Suppressor macrophage treated with lipopolysaccharide for 4 hours (primary cell): Measurements from ENCODE around the gene FBXW9.
"Not testable (repeated sequence)": the region's sequence is repeated elsewhere in the genome, so short reads cannot be mapped to it uniquely, and the experiment has no call there.

Experiments
- DNase-seq: peaks from one replicate; pipeline ENCODE4 v3.0.0-alpha.2; 2020

FBXW9 gene

GRCh38 chr19:12715102-12715501 is 18.7 kb upstream of the FBXW9 start:
- DNase-seq, result no peak

GRCh38 chr19:12713304-12713703 is 16.9 kb upstream of the FBXW9 start:
- DNase-seq, result not testable (repeated sequence)

DNA sequence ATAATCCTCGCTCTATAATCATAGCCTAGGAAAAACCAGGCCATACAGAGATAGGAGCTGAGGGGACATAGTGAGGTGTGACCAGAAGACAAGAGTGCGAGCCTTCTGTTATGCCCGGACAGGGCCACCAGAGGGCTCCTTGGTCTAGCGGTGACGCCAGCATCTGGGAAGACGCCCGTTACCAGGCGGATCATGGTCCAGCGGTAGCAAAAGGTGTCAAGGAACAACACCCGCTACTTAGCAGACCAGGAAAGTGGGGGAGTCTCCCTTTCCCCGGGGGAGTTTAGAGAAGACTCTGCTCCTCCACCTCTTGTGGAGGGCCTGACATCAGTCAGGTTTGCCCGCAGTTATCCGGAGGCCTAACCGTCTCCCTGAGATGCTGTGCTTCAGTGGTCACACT is 15.6 kb upstream of the FBXW9 start:
- not testable (repeated sequence) for DNase-seq

DNA sequence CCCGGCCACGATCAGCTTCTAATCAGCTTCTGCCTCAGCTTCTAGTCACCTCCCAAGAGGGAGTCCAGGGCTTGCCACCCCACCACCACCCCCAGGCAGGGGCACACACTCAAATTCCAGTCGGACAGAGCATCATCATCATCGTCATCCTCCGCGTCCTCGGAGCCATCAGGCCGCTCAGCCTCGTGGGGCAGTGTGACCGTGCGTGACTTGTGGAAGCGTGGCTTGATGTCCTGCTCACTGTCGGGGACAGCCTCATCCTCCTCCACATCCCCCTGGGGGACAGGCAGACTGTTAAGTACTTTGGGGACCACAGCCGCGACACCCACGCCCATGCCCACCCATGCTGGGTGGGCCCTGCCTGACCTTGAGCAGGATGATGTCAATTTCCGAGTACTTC is 14.8 kb upstream of the FBXW9 start:
- DNase-seq, result no peak

- DNase-seq, result no peak
Measured at GRCh38 chr19:12708641-12709040, 12.2 kb upstream of the FBXW9 start.

GRCh38 chr19:12706332-12706718 is 9.9 kb upstream of the FBXW9 start:
- DNase-seq, result no peak

DNA sequence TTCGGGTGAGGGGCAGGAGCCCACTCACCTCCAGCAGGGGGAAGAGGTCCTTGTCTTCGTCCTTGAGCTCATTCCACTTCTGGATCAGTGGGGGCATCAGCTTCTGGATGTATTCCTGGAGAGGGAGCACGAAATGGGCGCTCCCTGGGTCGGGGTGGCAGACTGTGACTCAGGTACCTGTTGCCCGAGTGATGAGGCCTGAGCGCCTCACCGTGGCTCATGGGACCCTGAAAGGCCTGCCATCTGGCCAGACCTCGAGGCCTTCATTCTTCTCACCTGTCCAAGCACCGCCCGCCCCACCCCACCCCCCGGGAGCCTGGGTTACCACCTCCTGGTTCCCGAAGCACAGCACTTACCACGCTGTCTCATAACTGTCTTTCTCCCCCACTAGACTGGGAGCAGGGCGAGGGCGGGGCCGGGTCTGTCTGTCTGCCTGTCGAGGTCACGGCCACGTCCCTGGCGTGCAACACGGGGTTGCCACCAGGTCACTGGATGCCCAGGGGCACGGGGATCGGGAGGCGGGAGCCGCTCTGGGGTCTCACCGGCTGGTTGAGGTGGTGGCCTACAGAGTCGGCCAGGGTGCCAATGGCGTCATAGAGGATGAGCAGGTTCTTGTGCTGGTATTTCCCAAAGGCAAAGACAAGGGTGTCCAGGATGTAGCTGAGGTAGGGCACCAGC is 9.4 kb upstream of the FBXW9 start:
- DNase-seq, result no peak

GRCh38 chr19:12705169-12705568 is 8.7 kb upstream of the FBXW9 start:
- DNase-seq, result no peak

DNA sequence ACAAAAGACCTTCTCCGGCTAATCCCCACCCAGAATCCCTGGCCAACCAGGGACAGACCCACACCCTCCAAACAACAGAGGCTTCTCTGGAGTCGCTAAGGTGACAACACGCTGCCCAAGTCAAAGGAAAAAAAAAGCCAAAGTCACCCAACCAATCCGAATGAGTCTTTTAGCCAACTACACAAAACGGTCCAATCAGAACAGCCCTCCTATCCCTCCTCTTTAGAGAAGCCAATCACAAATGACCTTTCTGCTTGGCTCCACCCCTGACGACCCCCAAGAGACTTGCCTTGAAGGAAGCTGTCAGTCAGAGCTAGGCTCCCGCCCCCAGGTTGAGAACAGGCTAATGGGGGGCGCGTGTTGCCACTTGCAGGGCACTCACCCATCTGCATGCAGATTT is 6.6 kb upstream of the FBXW9 start:
- peak; percentile 9 for DNase-seq

GRCh38 chr19:12701596-12702282 is 5.3 kb upstream of the FBXW9 start:
- DNase-seq, result no peak

- DNase-seq, result no peak
Measured at GRCh38 chr19:12698138-12698537, 1.7 kb upstream of the FBXW9 start.

- DNase-seq, result not testable (repeated sequence)
Measured at GRCh38 chr19:12697425-12697824, 994 bp upstream of the FBXW9 start.

- DNase-seq, result no peak
Measured at GRCh38 chr19:12695997-12696365, 450 bp downstream of the FBXW9 start.

- DNase-seq, result no peak
Measured at GRCh38 chr19:12695514-12695913, 917 bp downstream of the FBXW9 start.

DNA sequence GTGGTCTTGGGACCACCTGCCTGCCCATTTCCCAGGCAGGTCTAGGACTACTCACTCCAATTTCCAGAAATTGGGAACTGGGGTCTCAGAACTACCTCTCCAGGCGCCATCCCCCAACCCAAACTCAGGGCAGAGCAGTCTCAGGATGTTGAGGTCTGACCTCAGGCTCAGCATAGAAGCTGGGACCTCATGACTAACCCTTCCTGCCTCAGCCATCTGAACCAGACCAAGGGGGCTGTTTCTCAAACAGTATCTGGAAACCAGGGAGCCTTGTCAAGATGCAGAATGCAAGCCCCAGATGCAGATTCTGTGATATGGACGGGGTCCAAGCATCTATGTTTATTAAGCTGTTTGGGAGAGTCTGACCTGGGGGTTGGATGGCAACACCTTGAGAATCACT is 1.3 kb downstream of the FBXW9 start:
- no peak for DNase-seq

GRCh38 chr19:12694641-12695040 is 1.8 kb downstream of the FBXW9 start:
- no peak for DNase-seq

GRCh38 chr19:12692960-12693359 is 3.5 kb downstream of the FBXW9 start:
- DNase-seq, result no peak

GRCh38 chr19:12689581-12690216 is 6.7 kb downstream of the FBXW9 start:
- DNase-seq, result no peak

- no peak for DNase-seq
Measured at GRCh38 chr19:12689012-12689411, 7.4 kb downstream of the FBXW9 start.

DNA sequence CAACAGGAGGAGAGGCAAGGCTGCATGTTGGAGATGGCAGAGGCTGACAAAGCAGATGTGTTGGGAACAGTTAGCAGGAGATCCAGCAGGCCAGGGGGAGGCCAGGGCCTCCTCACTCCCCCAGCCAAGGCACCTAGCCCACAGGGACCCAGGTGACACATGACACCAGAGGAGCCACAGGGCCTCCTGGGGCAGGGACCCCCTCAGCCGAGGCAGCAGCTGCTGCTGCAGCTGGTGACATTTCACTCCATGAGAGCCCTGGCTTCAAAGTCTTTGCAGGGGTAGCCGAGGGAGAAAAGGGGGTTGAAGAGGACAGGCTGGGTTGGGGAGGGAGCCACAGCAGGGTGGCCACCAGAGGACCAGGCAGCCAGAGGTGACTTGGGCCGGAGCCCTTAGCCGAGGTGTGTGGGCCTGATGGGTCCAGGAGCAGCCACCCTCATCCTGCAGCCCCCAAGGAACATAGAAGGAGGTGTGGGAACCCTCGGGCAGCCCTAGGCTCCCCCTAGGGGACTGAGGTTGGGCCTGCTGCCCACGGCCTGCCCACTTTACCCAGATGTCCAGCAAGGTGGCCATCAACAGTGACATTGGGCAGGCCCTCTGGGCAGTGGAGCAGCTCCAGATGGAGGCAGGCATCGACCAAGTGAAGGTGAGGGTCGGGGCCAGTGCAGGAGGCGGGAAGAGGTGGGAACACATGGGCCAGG is 8.8 kb downstream of the FBXW9 start, which contains the start of gene GNG14:
TSS of gene GNG14 (plus strand) at position 503 of the 701 bp plus-strand sequence. CDS start at position 554, 51 bp downstream.
- no peak for DNase-seq

GRCh38 chr19:12685831-12686230 is 10.6 kb downstream of the FBXW9 start:
- DNase-seq, result no peak

DNA sequence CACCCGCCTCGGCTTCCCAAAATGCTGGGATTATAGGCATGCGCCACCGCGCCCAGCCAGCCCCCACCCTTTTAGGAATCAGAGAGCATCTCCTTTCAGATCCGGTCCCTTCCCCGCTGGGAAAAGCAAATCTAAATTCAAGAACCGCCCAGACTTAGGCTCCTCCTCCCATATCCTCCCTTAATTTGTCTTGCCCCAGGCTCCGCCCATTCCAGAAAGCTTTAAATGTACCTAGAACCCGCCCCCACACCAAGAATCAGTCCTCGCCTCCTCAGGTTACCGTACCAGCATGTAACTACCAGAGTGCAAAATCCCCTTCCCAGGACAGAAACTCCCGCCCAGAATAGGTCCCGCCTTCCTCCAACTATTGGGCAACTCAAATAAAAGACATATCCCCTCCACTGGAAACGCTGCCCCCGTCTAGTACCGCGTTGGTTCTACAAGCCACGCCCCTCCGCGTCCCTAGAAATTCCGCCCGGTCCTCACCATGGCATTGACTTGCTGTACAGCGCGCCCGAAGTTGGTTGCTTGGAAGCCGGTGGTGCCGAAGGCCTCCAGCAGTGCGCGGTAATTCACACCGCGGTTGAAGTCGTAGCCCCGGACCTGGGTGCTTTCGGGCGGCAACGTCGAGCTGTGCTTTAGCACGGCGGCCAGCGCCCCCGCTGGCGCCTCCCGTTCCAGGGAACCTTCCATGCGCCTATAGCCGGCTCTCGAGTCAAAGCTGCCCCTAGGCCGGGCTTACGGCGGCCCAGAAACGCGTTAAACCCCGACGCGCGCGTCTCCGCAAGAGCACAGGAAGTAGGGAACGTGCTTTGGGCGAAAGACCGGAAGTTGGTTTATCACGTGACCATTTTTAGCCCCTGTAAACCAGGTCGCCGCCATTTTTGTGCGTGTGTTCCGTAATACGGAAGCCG is 15.1 kb downstream of the FBXW9 start, which contains the start of gene DHPS:
TSS of gene DHPS (minus strand) at position 807 of the 914 bp plus-strand sequence. CDS start at position 693, 114 bp downstream.
- DNase-seq, result peak; percentile 98
